NCI-H524 (cell line): Measurements from ENCODE around the gene A4GALT.
"Not testable (repeated sequence)": the region's sequence is repeated elsewhere in the genome, so short reads cannot be mapped to it uniquely, and the experiment has no call there.

ENCODE experiments used
- DNase-seq, 2 experiments: peaks; one replicate each; lab custom pipeline; 2025; lab: John Stamatoyannopoulos, UW

The A4GALT gene

DNA sequence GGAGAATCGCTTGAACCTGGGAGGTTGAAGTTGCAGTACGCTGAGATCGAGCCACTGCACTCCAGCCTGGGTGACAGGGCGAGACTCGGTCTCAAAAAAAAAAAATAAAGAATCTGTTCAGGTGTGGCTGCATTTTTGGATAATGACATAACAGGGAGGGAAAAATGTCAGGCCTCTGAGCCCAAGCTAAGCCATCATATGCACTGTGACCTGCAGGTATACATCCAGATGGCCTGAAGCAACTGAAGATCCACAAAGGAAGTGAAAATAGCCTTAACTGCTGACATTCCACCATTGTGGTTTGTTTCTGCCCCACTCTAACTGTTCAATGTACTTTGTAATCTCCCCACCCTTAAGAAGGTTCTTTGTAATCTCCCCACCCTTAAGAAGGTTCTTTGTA lies 19.6 kb upstream of the A4GALT start:
- DNase-seq = not testable (repeated sequence)

DNA sequence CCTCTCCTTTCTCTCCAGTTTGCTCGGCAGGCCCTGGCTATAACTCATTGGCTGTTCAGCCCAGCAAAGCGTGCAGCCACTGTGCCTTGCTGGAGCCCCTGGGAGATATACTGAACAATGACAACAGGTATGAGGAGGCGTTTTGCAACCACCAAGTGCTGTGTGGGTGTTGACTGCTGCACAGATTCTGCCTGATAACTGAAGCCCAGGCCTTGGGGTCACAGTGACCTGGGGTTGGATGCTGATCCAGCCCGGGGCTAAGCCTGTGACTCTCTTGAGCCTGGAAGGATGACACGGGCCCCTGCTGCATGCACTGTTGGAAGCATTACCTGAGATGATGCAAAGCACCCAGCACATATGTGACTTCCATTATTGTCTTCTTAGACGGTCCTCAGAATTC lies 13.7 kb upstream of the A4GALT start:
- no peak for DNase-seq

DNA sequence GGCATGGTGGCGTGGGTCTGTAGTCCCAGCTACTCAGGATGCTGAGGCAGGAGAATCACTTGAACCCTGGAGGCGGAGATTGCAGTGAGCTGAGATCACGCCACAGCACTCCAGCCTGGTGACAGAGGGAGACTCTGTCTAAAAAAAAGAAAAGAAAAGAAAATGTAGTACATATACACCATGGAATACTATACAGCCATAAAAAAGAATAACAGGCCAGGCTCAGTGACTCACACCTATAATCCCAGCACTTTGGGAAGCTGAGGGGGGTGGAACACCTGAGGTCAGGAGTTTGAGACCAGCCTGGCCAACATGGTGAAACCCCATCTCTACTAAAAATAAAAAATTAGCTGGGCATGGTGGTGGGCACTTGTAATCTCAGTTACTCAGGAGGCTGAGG lies 12.7 kb upstream of the A4GALT start:
- DNase-seq = not testable (repeated sequence)

DNA sequence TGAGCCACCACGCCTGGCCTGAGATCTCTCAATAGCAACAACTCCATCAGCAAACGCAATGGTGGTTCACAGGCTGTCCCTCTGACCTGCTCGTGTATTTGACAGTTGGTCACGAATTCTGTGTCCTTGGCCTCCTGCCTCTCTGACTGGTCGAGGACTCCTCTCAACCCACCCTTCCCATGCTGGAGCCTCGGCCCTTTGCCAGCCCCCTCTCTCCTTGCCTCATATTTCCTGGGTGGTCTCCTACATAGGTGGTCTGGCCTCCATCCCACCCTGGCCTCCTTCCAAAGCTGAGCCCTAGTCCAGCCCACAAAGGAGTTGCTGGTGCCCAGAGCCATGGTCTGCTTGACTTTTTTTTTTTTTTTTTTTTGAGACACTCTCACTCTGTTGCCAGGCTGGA lies 11.4 kb upstream of the A4GALT start:
- DNase-seq = no peak

DNA sequence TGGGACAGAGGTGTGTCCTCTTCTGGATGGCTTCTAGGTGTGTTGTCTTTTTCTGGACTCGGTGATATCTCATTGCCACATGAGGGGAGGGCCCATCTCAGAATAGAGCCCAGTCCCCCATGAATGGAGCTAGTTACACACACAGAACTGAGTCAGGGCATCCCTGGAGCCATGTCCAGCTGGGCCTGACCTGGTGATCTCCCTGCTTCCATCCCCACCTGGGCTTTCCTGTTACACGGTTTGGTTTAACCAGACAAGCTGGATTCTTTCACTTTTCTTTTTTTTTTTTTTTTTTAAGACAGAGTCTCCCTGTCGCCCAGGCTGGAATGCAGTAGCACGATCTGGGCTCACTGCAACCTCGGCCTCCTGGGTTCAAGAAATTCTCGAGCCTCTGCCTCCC lies 6.1 kb upstream of the A4GALT start:
- DNase-seq = no peak

DNA sequence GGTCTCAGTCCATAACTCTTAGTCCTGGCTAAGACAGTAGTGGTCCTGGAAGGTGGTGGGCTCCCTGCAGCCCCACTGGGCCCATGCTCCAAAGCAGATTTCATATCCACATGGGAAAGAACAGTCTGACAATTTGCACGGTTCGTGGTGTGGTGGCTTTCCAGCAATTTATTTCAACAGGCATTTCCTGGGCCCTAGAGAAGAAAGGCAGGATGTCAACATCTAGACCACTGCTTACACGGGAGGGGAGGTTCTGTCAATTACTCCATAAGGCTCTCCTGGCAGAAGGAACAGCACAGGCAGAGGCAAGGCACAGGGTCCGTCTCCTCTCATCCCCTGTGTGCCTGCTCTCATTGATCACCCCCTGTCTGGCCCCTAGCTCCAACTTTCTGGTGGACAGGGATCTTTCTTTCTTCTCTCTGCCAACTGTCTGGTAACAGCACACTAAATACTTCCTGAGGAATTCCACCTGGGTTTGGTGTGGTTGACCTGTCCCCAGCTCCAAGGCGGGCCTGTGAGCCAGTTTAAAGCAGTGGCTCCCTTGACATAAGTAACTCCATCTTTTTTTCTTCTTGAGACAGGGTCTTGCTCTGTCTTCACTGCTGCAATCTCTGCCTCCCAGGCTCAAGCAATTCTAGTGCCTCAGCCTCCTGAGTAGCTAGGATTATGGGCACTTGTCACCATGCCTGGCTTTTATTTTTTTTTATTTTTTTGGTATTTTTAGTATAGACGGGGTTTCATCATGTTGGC lies 5.1 kb upstream of the A4GALT start:
- DNase-seq = no peak

DNA sequence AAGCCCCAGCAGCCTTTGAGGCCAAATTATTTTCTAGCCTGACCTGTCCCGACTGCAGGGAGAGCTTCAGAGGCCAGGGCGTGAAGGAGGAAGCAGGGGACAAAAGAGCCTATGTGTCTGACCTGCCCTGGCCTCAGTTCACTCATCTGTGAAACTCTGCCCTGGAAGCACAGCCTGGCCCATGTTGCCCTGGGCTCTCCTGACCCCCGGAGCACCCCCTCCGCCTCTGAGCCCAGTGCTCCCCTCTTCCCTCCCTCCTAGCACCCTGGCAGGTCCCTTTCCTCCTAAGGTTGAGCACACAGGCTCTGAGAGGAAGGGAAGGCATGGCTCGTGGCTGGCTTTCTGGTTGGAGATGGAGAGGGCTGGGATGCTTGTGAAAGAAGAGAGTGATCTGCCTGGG lies 3.4 kb upstream of the A4GALT start:
- no peak for DNase-seq

DNA sequence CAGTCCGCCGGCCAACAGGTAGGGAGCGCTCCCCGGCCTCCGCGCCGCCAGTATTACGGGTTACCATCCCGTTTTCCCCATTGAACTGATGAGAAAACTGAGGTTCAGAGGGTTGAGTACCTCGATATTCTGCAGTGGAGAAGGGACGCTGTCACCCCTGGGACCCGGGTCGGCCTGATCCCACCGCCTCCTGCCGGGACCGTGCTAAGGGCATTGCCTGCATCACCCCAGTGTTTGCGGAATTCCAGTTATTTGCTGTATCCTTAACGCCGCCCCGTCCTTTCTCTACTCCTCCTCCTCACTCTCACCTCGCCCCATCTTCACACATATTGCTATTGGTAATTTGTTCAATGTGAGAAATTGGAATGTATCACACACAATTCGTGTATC lies 370 bp upstream of the A4GALT start:
- no peak for DNase-seq

DNA sequence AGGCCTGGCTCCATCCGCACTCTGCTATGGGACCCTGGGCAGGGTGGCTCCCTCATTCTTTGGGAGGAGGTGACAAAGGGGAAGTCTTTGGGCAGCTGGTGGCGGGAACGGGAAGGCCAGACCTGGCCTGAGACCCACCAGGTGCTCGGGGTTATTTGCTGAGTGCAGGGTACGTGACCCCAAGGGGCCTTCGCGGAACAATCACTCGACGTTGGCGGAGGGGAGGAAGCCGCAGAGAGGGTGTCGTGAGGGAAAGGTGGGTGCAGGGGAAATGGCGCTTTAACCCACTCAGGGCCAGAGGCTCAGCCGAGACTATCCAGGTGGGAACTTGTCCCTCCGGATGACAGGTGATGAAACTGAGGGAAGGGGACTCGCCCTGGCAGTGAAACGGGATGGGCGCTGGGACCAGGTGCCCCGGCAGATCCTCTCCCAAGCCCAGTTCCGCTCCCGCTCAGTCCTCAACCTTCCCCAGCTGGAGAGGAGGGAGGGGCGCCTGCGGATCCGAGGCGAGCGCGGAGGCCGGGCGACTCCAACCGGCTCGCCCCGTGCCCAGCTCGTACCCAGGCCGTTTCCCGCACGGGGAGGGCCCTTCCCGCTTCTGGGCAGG lies 911 bp downstream of the A4GALT start:
- DNase-seq = no peak

DNA sequence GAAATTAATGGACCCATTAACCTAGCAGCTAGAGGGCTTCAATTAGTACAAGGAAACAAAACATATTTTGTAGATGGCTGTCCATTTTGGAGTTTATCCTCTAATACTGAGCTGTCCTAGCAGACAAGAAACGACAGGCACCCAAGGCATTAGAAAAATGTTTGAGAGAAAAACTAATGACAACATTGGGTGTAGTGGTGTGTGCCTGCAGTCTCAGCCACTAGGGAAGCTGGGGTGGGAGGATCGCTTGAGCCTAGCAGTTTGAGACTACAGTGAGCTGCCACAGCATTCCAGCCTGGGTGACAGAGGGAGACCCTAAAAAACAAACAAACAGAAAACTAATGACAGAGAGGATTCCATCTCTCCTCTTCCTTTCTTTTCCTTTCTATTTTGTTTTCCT lies 1.5 kb downstream of the A4GALT start:
- DNase-seq = no peak

DNA sequence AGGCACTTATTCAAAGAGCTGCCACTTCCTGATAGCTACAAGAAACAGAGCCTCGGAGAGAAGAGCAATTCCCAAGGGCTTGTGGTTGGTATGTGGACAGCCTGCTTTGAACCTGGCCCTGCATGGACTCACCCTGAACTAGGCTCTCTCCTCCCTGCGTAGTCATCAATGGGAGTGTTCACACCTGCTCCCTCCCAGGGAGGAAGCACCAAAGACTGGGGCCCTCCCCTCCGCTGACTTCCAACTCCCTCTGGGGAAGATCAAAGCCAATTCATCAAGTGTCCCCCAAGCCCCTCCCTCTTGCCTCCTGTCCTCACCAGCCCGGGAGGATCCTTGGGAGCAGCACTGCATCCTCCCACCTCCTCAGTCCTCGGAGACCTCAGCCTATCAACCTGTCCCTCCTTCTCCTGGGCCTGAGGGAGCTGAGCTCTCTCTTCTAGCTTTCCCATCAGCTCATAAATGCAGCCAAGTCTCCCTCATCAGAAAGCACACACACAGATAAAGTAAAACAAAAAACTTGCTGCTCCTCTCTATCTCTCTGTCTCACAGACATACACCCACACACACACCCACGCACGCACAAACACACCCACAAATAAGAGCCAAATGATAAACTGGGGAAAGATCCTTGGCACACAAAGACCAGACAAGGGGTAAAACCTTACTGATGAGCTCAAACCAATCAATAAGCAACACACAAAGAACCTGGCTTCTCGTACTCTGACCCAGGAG lies 3.3 kb downstream of the A4GALT start:
- DNase-seq = peak; percentile 35 to 62

DNA sequence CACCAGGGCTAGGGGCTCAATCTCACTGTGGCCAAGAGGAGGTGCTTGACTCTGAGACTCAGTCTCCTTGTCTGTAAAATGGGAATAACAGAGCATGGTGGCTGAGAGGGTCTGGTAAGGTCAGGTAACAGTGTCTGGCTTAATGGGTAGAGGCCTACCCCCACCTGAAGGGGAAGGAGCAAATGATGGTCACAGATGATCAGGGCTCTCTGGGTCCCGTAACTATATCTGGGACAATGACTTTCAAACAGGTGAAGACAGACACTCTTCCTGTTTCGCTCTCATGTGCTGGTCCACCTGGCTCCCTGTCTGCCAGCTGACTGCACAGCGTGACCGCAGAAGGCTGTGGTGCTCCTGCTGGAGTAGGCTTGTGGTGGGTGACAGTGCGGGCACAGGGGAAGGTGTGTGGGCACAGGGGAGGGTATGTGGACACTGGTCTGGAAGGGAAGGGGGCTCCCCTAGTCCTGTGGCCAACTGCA lies 4.0 kb downstream of the A4GALT start:
- no peak for DNase-seq

DNA sequence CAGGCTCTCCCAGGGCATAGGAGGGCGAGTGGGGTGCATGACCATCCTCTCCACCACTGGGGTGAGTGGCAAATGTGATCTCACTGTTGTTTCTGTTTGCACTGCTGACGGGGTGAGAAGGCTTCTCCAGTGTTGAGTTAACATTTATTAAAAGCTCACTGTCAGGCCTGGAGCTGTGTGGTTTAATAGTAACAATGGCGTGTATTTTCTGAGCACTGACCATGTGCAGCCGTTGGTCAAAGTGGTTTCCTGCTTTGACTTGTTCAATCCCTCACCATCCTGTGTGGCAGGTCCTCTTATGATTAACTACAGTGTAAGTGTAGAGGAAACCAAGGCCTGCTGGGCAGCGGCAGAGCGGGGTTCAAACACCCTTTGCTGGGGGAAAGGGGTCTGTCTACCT lies 4.4 kb downstream of the A4GALT start:
- no peak for DNase-seq

DNA sequence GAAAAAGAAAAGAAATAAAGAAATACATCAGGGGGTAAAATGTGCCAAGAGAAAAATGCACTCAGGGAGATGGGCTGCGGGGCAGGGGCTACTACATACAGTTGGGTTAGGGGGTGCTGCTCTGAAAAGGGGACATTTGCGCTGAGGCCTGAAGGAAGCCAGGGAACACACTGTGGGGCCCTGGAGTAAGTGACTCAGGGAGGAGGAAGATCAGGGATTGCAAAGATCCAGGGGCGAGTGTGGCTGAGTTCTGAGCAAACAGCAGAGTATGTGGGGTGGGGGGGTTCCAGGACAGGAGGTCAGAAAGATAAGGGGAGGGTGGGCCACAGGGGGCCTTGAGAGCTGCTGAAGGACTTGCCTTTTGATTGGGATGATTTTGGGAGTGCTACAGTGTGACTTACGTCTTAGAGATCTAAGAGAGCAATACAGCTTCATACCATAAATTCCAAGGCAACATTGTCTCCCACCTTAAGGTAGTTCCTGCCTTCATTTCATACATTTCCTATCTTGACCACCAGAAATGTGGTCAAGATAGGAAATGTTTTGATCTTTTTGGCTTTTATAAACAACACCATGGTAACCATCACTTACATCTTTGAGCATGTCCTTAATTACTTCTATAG lies 5.8 kb downstream of the A4GALT start:
- DNase-seq = no peak

DNA sequence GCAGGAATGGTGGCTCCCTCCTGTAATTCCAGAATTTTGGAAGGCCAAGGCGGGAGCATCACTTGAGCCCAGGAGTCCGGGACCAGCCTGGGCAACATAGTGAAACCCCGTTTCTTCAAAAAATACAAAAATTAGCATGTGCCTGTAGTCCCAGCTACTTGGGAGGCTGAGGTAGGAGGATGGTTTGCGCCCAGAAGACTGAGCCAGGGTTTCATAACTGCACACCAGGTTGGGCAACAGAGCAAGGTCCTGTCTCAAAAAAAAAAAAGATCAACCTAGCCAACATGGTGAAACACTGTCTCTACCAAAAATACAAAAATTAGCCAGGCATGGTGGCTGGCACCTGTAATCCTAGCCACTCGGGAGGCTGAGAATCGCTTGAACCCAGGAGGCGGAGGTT lies 6.4 kb downstream of the A4GALT start:
- no peak for DNase-seq

DNA sequence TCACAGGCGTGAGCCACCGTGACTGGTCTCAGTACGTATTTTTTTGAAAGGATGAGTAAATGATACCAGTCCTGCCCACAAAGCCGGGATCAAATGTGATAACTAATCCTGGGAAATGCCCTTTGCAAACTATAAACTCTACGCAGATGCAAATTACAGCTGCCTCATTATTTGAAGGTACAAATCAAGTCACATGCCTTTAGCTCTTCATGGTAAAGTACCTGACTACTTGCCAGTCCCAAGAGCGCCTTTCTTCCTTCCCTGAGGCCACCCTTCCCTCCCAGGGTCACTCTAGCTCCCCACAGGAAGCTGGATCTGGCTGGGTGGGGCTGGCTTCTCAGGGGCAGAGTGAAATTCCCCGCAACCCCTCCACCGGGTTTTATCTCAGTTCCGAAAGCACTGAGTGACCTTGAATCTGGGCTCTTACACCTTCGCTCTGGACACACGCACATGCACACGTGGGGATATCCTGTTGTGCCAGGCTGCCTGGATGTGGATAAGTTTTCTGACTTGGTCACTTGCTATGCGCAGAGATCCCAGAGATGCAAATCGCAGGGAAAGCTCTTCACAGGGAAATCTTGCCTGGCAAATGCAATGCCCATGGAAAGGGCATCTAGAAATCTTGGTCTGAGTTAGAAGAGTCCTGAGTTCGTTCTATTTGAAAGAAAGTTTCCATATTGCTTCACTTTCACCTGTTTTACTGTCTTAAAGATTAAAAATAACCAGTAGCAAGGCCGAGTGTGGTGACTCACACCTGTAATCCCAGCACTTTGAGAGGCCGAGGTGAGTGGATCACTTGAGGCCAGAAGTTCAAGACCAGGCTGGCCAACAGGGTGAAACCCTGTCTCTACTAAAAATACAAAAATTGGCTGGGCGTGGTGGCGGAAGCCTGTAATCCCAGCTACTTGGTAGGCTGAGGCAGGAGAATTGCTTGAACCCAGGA lies 8.5 kb downstream of the A4GALT start:
- no peak for DNase-seq

DNA sequence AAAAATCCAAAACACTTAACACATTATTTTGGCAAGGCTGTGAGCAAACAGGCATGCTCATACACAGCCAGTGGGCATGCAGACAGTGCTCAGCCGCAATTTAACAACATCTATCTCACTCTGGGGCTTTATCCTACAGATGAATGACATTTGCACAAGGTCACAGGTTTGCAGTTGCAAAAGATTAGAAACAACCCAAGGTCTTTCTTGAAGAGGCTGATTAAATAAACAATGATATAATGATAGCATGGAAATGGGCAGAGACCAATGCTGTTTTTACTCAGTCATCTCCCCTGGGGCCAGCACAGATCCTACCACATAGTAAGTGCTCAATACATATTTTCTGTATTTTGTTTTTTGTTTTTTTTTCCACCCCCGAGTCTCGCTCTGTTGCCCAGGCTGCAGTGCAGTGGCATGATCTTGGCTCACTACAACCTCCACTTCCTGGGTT lies 9.4 kb downstream of the A4GALT start:
- DNase-seq = no peak

DNA sequence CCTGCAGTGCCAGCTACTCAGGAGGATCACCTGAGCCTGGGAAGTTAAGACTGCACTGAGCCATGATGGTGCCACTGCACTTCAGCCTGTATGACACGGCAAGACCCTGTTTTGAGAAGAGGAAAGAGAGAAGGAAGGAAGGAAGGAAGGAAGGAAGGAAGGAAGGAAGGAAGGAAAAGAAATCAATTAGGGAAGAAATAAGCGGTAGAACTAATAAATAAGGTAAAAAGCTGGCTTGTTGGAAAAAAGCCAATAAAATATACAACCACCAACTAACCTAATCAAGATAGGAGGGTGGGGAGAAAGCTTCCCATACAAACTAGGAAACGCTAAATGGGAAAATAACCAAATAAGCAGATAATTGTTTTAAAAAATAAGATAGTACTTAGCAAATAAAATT lies 12.3 kb downstream of the A4GALT start:
- DNase-seq = no peak

DNA sequence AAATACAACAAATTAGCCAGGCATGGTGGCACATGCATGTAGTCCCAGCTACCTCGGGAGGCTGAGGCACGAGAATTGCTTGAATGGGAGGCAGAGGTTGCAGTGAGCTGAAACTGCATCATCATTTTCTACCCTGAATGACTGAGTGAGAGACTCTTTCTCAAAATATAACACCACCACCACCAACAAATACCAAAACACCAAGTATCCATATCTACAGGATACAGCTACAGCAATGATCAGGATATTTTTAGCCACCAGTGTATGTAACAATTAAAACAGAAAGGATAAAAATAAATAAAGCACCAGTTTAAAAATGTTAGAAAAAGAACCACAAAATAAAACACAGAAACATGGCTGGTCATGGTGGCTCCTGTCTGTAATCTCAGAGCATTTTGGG lies 13.2 kb downstream of the A4GALT start:
- no peak for DNase-seq

DNA sequence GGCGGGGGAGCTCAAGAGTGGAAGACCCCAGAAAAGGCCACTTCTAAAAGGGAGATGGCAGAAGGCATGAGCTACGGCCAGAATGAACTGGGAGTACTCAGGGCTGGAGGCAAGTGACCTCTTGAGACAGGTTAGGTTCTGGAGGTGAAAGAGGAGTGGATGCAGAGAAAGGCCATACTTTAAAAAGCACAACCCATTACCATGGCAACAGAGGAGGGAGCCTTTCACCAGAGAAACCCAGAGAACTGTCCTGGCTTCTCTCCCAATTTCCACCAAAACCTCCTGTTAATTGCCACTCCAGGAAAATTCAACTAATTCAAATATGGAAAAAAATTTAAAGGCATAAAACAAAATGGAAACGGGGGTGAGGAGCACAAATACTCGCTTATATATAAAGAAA lies 15.8 kb downstream of the A4GALT start:
- DNase-seq = no peak

DNA sequence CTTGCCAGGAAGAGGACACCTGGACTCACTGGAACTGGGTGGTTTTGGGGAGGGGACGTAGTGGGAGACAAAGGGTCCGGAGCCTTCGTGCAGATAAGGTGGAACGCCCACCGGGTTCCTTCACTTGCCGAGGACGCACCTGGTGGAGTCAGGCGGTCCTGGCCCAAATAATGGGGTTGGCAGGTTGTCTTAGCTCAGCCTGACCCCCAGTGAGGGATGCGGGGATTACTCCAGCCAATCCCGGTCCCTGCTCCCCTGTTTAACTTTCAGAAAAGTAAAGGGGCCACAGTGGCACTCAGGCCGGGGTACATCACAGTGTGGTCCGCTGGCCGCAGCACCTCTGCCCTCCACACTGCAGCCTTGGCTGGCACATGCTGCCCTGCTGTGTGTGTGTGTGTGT lies 18.0 kb downstream of the A4GALT start:
- no peak for DNase-seq

DNA sequence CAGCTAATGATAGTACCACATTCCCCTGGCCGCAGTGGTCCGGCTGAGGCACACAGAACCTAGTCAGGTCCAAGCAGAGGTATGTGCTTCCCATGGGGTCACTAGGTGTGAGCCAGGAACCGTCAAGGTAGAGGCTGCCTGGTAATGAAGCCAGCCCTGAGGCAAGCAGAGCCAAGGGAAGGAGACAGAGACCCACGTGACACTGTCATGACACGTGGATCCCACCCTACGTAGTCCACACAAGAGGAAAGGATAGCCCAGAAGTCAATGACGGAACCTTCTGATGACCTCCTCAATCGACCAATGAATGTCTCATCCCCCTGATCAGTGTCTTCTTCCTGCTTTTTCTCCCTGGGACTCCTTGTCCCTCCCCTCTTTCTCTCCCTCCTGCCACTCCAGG lies 19.0 kb downstream of the A4GALT start:
- DNase-seq = no peak
